Astrocyte (in vitro differentiated cells and primary cell): Measurements from ENCODE around the gene METTL25. TPM values are rescaled to one million over a fixed set of nuclear protein-coding genes. Genes with fewer than 3 reads are reported as not detected.

ENCODE experiments used
- DNase-seq: peaks from one replicate; pipeline ENCODE4 v3.0.0-alpha.2; 2010; ENCODE audit warnings: low read depth
- FAIRE-seq: peaks from 2 replicates; lab custom pipeline; 2011; peaks lifted over from hg19 to GRCh38; lab: Jason Lieb, UNC
- H2AFZ ChIP-seq: 2 replicates; pipeline ENCODE4 v1.6.0; 2012; ENCODE audit warnings: low read depth, low read length, inconsistent platforms
- H3K27ac ChIP-seq: 2 replicates; pipeline ENCODE4 v1.5.1; 2011; ENCODE audit warnings: low read depth, low read length, inconsistent platforms
- H3K27me3 ChIP-seq: 2 replicates; pipeline ENCODE4 v1.6.0; 2011; ENCODE audit warnings: low read length, inconsistent platforms; ENCODE audit not compliant: insufficient read depth
- H3K36me3 ChIP-seq: 2 replicates; pipeline ENCODE4 v1.5.1; 2011; ENCODE audit warnings: low read length, inconsistent platforms; ENCODE audit not compliant: insufficient read depth
- H3K4me1 ChIP-seq: 2 replicates; pipeline ENCODE4 v1.5.1; 2011; ENCODE audit warnings: low read length, inconsistent platforms; ENCODE audit not compliant: insufficient read depth
- H3K4me2 ChIP-seq: 2 replicates; pipeline ENCODE4 v1.6.0; 2012; ENCODE audit warnings: low read length, inconsistent platforms
- H3K4me3 ChIP-seq: 2 replicates; pipeline ENCODE4 v1.5.1; 2011; ENCODE audit warnings: low read depth, mild to moderate bottlenecking, low read length, inconsistent platforms; ENCODE audit not compliant: insufficient read depth
- H3K79me2 ChIP-seq: 2 replicates; pipeline ENCODE4 v1.6.0; 2012; ENCODE audit warnings: mild to moderate bottlenecking, low read length, inconsistent platforms; ENCODE audit not compliant: insufficient read depth
- H3K9ac ChIP-seq: 2 replicates; pipeline ENCODE4 v1.6.0; 2012; ENCODE audit warnings: mild to moderate bottlenecking, low read length, inconsistent platforms
- H3K9me3 ChIP-seq: 2 replicates; pipeline ENCODE4 v1.5.1; 2012; ENCODE audit warnings: low read depth, mild to moderate bottlenecking, low read length, inconsistent platforms; ENCODE audit not compliant: insufficient read depth
- H4K20me1 ChIP-seq: 2 replicates; pipeline ENCODE4 v1.6.0; 2012; ENCODE audit warnings: low read length, inconsistent platforms; ENCODE audit not compliant: insufficient read depth
- H3K27ac Mint-ChIP-seq: one replicate; pipeline ENCODE4 v1.8.0; 2021; ENCODE audit warnings: mild to moderate bottlenecking, mixed read lengths; ENCODE audit not compliant: unreplicated experiment
- H3K27me3 Mint-ChIP-seq: one replicate; pipeline ENCODE4 v1.8.0; 2021; ENCODE audit warnings: low read depth, mixed read lengths; ENCODE audit not compliant: unreplicated experiment
- H3K36me3 Mint-ChIP-seq: one replicate; pipeline ENCODE4 v1.8.0; 2021; ENCODE audit warnings: low read depth, mixed read lengths; ENCODE audit not compliant: unreplicated experiment
- H3K4me1 Mint-ChIP-seq: one replicate; pipeline ENCODE4 v1.8.0; 2021; ENCODE audit warnings: low read depth, mixed read lengths; ENCODE audit not compliant: unreplicated experiment
- H3K4me3 Mint-ChIP-seq: one replicate; pipeline ENCODE4 v1.8.0; 2021; ENCODE audit warnings: mild to moderate bottlenecking, moderate library complexity, mixed read lengths; ENCODE audit not compliant: unreplicated experiment
- H3K9me3 Mint-ChIP-seq: one replicate; pipeline ENCODE4 v1.8.0; 2021; ENCODE audit warnings: mild to moderate bottlenecking, mixed read lengths; ENCODE audit not compliant: unreplicated experiment
- CTCF ChIP-seq: IDR thresholded peaks from 2 replicates; pipeline ENCODE4 v1.5.1; 2011; ENCODE audit warnings: low read depth, mild to moderate bottlenecking, inconsistent platforms, low read length, moderate library complexity; ENCODE audit not compliant: insufficient read depth
- EZH2 ChIP-seq: IDR thresholded peaks from 2 replicates; pipeline ENCODE4 v1.6.1; 2012; ENCODE audit warnings: mild to moderate bottlenecking, low read length, inconsistent platforms; ENCODE audit not compliant: insufficient read depth
- total RNA-seq: library from RNA; stranded (reverse); gene quantifications from 2 replicates; pipeline ENCODE4 v1.2.1, GENCODE V29; 2021

The METTL25 gene
- total RNA-seq, 1 donor from 2014 or later, result 9.4 TPM

GRCh38 chr12:82400819-82401218 lies 42.5 kb downstream of the METTL25 start:
- no peaks in the 10 kb centered on the region for H3K36me3 ChIP-seq
- no peaks in the 10 kb centered on the region for H3K4me1 ChIP-seq
- Mint-ChIP-seq H3K9me3 (no peaks in the 10 kb centered on the region), H3K4me1 (no peaks in the 10 kb centered on the region), H3K4me3 (no peak overlapping the region), H3K36me3 (no peaks in the 10 kb centered on the region), H3K27ac (no peak overlapping the region), H3K27me3 (no peaks in the 10 kb centered on the region)
- DNase-seq, result no peak
- no peak overlapping the region for H3K9ac ChIP-seq
- no peak overlapping the region for H3K27ac ChIP-seq
- no peaks in the 10 kb centered on the region for H4K20me1 ChIP-seq
- H3K9me3 ChIP-seq, result no peaks in the 10 kb centered on the region
- no peak overlapping the region for H3K4me2 ChIP-seq
- no peak for FAIRE-seq
- H2AFZ ChIP-seq, result no peak overlapping the region
- TF ChIP-seq EZH2, result no peak
- TF ChIP-seq CTCF, result no peak
- H3K79me2 ChIP-seq, result no peaks in the 10 kb centered on the region
- H3K27me3 ChIP-seq, result no peaks in the 10 kb centered on the region
- H3K4me3 ChIP-seq, result no peak overlapping the region

GRCh38 chr12:82406651-82407050 lies 48.3 kb downstream of the METTL25 start:
- H3K9ac ChIP-seq, result no peak overlapping the region
- no peak overlapping the region for H3K27ac ChIP-seq
- H3K9me3 ChIP-seq, result no peaks in the 10 kb centered on the region
- TF ChIP-seq CTCF, result no peak
- no peak for TF ChIP-seq EZH2
- DNase-seq (no peak), FAIRE-seq (peak; percentile 75)
- Mint-ChIP-seq H3K36me3 (no peaks in the 10 kb centered on the region), H3K9me3 (no peaks in the 10 kb centered on the region), H3K4me1 (no peaks in the 10 kb centered on the region), H3K27ac (no peak overlapping the region), H3K27me3 (no peaks in the 10 kb centered on the region), H3K4me3 (no peak overlapping the region)
- H3K4me1 ChIP-seq, result no peaks in the 10 kb centered on the region
- no peak overlapping the region for H3K4me2 ChIP-seq
- H3K36me3 ChIP-seq, result no peaks in the 10 kb centered on the region
- no peak overlapping the region for H3K4me3 ChIP-seq
- no peak overlapping the region for H2AFZ ChIP-seq
- no peaks in the 10 kb centered on the region for H4K20me1 ChIP-seq
- no peaks in the 10 kb centered on the region for H3K27me3 ChIP-seq
- H3K79me2 ChIP-seq, result no peaks in the 10 kb centered on the region

GRCh38 chr12:82407481-82407880 lies 49.2 kb downstream of the METTL25 start:
- H3K79me2 ChIP-seq, result no peaks in the 10 kb centered on the region
- no peak overlapping the region for H2AFZ ChIP-seq
- H3K36me3 ChIP-seq, result no peaks in the 10 kb centered on the region
- H3K9me3 ChIP-seq, result no peaks in the 10 kb centered on the region
- no peak overlapping the region for H3K4me2 ChIP-seq
- H4K20me1 ChIP-seq, result no peaks in the 10 kb centered on the region
- Mint-ChIP-seq H3K36me3 (no peaks in the 10 kb centered on the region), H3K4me1 (no peaks in the 10 kb centered on the region), H3K4me3 (no peak overlapping the region), H3K27ac (no peak overlapping the region), H3K9me3 (no peaks in the 10 kb centered on the region), H3K27me3 (no peaks in the 10 kb centered on the region)
- DNase-seq, result no peak
- H3K4me3 ChIP-seq, result no peak overlapping the region
- H3K27me3 ChIP-seq, result no peaks in the 10 kb centered on the region
- no peaks in the 10 kb centered on the region for H3K4me1 ChIP-seq
- no peak overlapping the region for H3K27ac ChIP-seq
- no peak overlapping the region for H3K9ac ChIP-seq
- TF ChIP-seq CTCF, result no peak
- TF ChIP-seq EZH2, result no peak
- no peak for FAIRE-seq
